GM21717 (cell line): ENCODE measurements around the gene EP400.
A peak's percentile ranks its signal among the peaks of the same experiment; 100 is the strongest.
"Not testable (repeated sequence)": the region's sequence is repeated elsewhere in the genome, so short reads cannot be mapped to it uniquely, and the experiment has no call there.

Experiments
- ATAC-seq: cut with Tn5 transposase; IDR thresholded peaks from one replicate; pipeline ENCODE4 v1.9.1; 2021; ENCODE audit warnings: mild to moderate bottlenecking, moderate library complexity; ENCODE audit not compliant: unreplicated experiment

The EP400 gene

DNA sequence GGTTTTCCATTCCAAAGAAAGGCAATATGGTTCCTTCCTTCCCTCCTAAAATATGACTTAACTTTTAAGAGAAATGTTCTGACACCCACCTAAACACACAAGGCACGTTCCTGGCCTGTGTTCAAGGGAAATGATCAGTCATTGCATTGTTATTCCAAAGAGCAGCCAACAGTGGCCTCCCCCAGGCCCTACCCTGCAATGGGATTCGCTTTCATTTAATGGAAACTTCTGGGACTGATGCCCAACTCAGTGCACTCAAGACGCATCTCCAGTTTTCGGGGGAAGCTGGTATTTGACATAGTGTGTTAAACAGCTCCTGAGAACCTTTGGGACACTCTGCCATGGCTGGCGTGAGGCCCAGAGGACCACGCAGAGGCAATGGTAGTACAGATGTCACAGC is 128.4 kb downstream of the EP400 start:
- ATAC-seq, result no peak

DNA sequence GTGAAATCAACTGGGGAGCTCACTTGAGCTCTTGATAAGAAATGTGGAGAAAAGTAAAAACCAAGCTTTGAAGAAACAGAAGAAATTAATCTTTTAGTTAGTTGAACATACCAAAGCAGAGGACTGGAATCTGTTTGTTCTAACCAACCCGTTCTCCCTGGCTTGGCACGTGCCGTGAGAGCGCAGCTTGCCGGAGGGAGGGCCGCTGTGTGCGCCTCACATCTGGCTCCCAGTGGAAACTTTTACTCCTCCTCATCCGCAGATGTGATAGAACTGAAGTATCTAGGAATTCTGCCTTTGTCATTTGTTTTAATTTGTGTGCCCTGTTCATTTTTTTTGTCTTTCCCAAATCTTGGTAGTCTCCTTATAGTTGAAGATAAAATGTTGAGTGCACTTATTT is 129.5 kb downstream of the EP400 start:
- no peak for ATAC-seq

DNA sequence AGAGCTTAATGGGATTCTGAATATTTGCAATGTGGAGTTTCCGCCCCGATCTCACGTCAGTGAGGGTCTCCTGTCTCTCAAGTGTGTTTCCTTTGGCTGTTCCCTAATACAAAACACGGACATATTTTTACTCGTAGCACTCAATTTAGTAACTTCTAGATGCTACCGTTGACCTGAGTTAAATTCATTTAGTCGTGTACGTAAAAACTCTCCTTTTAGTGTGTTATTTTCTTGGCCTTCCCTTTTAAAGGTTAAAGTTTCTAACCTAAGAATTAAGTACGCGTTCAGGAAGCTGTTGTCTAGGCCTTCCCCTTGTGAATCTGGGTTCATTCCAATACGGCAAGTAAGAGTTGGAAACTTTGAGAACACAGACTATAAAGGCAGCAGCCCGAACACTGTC is 130.0 kb downstream of the EP400 start:
- ATAC-seq, result no peak

DNA sequence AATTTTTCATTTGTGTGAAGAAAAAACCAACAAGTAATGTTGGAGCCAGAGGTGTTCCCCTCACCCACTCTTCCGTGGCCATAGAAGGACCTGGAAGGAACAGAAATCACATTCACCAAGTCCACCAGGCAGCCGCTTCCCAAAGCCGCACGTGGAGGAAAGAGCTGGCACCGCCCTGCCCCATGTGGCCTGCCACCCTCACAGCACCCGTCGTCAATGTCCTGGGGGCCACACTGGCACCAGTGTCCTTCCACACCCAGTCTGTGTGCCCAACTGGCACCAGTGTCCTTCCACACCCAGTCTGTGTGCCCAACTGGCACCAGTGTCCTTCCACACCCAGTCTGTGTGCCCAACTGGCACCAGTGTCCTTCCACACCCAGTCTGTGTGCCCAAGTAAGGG is 130.8 kb downstream of the EP400 start:
- not testable (repeated sequence) for ATAC-seq

DNA sequence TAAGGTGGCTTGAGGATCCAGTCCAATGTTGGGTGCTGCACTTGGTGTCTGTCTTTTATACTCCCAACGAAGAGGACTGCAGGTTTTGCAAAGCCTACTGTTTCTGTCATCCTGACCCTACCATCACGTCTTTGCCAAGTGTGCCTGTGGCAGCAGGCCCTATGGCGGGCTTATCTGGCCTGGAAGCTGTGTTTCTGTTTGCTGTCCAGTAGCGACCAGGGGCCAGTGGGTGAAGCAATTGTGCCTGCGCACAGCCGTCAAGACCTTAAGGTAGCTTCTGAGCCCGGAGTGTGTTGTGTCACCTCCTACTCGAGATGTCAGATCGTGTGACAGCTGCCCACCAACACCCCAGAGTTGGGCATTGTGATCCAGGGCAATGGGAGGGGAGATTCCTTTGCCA is 131.7 kb downstream of the EP400 start:
- ATAC-seq, result no peak

DNA sequence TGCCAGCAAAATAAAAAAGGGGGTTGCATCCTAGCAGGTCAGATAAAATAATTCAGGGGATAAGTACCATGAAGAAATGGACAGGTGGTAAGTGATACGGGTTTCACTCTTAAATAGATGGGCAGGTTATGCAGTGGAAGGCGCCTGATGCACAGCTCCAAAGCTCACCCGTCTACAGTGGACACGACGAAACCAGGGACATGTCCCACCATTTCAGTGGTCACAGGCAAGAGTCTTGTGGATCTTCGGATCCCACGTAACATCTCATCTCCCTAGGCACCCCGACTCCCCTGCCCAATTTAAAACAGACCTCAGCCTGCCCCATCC is 133.8 kb downstream of the EP400 start:
- no peak for ATAC-seq

DNA sequence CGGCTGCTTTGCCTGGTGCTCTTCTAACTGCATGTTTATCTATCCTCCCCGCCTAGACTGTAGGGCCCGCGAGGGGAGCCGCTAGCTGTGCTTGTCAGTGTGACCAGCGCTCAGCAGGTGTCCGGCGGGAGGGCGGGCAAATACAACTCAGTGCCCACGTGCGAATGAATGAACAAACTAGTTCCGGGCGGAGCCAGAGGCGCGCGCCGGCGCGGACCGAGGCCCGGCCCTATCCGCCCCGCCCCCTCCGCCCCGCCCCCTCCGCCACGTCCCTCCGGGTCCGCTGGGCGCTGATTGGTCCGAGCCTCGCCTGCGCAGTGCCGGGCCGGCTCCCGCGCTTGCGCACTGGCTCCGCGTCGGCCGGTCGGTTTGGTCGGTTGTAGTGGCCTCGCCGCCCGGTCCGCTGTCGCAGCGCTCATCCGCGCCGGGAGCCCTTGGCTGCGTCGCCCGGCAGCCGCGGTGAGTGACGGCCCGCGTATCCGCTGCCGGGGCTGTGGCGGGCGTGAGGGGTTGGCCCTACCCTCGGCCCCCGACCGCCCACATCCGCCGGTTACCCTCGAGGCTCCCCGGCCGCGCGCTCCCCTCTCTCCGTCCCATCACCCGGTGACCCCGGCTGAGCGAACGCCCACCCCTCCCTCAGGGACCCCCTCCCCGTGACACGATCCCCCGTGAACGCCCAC is 134.3 kb downstream of the EP400 start:
- ATAC-seq, result peak; percentile 83

DNA sequence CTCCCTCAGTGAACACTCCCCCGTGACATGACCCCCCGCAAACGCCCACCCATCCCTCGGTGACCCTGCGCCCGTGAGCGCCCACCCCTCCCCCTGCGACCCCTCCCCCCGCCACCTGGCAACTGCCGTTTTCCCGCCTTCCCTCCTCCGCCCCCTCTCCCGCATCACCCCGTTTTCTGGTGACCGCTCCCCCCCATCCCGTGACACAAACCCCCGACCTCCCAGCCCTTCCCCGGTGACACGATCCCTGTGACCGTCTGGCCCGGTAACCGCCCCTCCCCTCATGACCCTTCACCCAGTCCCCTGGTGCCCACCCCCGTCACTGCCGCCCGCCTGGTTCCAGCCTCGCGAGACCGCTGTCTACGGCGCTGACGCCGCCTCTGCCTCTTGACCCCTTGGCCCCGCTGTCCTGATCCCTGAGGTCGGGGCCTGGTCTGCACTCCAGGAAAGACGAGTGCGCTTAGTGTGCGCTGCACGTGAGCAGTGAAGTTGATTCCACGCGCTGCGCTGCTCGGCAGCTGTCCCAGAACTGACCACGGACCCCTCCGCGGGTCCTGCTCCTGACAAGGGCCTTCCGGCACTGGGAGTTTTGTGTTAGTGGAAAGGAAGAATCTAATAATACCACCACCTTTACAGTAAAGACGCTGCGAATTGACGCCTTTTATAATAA is 135.0 kb downstream of the EP400 start:
- ATAC-seq, result peak; percentile 36

DNA sequence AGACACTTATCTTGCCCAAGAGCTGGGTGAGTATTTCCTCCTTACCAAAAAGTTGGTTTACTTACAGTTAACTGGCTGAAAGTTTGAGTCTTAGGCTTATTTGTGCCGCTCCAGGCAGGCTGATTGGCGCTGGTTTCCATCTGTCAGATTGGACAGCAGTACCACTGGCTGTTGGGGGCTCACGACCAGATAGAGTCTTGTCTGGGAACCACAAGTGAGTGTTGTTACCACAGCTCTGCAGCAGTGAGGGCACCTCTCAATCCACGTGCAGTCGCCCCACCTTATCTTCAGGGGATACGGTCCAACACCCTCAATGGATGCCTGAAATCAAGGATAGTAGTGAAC is 135.5 kb downstream of the EP400 start:
- ATAC-seq, result no peak

DNA sequence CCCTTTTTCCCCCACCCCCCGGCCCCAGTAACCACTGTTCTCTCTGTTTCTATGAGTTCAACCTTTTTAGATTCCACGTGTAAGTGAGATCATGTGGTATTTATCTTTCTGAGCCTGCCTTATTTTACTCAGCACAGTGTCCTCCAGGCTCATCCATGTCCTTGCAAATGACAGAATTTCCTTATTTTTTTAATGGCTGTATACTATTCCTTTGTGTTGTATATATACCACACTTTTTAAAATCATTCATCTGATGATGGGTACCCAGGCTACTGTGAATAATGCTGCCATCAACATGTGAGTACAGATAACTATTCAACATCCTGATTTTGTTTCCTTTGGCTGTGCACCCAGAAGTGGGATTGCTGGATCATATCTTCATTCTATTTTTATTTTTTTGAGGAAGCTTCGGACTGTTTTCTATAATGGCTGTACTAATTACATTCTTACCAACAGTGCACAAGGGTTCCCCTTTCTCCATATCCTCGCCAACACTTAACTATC is 139.7 kb downstream of the EP400 start:
- ATAC-seq, result no peak

DNA sequence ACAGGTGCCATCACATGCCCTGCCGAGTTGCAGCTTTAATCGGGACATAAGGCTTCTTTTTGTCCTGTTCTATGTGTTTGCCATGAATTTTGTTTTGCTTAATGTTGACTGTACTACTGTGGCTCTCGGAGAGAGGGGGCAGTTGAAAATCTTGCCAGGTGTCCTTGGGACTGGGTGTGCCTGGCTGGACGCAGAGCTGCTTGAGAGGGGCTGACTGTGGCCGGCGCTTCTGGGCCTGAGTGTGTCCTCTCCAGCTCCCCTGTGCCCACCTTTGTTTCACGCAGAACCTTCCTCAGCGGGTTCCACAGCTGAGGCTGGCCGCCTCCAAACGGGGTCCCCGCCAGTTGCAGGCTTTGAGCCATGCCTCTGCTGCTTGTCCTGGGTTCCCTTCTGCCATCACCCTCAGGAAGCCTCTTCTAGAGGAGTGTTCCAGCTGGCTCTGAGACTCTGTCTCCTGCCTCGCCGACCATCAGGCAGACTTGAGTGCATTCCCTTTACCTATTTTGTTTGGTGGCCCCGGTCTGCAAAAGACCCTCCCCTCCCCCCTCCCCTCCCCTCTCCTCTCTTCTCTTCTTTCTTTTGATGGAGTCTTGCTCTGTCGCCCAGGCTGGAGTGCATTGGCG is 144.6 kb downstream of the EP400 start:
- no peak for ATAC-seq

DNA sequence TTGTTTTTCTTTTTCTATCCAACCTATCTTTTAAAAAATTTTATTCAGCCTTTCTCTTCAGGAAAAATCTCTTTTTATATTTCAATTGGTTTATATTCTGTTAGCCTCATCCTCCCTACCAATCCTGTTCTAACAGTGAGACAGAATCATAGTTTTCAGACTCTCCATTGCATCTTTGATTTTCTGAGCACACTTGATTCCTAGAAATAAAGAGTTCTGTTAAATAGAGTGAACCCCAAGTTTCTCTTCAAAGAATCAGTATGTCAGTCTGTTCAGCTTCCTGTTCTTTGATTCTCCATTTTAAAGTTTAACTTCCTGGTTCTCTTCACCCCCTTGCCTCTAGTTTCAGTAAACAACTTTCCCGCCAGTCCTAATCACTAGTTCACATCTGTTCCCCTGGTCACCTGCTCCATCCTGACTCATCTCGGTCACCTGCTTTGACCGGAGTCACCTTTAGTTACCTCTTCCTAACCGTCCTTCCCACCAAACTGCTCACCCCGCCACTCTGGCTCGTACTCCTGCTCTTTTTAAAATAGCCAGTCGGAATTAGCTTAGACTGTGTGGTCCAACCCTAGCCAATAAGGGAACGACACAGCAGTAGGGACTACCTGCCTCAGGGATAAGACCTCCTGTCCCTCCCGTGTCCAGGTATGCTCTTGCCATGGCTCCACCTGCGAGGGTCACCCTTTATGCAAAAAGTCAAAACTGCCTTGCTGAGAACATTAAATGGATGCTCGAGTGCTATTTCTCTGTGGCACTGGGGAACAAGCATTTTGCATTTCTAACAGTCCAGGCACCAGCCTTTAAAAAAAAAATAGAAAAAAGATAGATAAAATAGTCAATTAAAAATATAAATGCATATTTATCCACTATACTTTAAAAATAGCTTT is 146.0 kb downstream of the EP400 start:
- ATAC-seq, result no peak

DNA sequence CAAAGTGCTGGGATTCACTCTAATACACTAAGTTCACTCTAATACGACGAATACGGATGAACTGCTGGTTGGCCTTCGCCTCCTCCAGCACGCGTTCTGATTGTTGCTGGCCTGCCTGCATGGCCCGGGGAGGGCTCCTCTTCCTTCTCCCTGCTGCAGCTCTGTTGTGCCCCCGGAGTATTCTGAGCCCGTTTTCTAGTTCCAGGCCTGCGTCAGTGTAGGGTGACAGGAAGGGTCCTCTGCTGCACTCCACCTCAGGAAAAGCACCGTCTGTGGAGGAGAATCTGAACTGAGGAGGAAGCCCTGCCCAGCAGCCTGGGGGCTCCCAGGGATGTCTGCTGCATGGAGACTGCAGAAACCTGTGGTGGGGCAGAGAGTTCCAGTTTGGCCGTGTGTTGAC is 150.0 kb downstream of the EP400 start:
- ATAC-seq, result no peak

DNA sequence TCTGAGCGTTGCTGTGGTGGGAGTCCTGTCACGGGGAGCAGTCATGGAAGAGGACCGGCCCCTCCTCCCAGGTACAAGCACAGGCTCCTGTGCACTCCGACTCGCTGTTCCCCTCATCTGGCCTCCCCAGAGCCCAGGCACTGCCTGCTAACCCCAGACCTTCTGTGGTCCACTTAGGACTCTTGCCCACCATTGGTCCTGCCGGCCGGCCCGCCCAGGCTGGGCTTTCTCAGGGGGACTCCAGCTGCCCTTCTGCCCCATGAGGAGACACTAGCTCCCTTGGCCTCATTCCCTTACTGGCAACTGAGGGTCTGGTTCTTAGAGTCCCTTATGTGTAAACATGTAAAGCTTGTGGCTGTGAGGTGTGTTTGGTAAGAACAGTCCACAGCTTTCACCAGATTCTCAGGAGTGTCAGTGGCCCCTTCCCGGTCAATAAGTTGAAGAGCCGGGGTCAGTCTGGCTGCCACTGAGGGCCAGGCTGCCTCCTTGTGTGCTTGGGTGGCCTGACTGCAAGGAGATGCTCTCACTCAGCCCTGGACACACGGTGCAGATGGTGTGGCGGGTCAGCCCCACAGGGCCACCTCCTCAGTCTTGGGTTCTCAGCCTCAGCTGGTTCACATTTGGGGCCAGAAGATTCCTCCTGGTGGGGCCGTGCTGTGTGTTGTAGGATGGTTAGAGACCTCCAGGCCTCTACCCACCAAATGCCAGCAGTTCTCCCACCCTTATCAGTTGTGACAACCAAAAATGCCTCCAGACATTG is 150.7 kb downstream of the EP400 start:
- no peak for ATAC-seq

DNA sequence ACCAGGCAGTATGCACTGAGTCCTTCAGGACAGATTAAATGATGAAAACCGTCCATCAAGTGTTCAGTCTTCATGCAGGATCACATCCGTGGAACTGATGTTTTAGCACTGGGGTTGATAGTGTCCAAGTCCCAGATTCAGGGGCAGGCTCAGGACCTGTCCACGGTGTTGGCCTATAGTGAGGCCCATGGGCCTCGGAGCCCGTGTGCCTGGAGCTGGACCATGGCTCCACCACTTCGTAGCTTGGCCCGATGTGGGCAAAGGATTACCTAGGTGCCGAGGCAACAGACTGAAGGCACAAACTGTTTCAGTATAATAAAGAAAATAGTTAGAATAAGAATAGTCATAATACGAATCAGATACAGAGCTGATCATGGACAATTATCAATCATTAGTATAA is 152.6 kb downstream of the EP400 start:
- no peak for ATAC-seq

DNA sequence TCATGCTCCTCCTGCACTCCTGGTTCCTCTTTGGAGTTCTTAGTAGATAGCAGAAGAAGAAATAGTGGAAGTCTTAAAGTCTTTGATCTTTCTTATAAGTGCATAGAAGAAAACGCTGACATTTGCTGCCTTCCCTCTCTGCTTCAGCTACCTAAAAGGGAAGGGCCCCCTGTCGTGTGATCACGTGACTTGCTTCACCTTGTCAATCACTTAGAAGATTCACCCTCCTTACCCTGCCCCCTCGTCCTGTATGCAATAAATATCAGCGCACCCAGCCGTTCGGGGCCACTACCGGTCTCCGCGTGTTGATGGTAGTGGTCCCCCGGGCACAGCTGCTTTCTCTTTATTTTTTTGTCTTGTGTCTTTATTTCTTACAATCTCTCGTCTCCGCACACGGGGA is 153.3 kb downstream of the EP400 start:
- ATAC-seq, result not testable (repeated sequence)

DNA sequence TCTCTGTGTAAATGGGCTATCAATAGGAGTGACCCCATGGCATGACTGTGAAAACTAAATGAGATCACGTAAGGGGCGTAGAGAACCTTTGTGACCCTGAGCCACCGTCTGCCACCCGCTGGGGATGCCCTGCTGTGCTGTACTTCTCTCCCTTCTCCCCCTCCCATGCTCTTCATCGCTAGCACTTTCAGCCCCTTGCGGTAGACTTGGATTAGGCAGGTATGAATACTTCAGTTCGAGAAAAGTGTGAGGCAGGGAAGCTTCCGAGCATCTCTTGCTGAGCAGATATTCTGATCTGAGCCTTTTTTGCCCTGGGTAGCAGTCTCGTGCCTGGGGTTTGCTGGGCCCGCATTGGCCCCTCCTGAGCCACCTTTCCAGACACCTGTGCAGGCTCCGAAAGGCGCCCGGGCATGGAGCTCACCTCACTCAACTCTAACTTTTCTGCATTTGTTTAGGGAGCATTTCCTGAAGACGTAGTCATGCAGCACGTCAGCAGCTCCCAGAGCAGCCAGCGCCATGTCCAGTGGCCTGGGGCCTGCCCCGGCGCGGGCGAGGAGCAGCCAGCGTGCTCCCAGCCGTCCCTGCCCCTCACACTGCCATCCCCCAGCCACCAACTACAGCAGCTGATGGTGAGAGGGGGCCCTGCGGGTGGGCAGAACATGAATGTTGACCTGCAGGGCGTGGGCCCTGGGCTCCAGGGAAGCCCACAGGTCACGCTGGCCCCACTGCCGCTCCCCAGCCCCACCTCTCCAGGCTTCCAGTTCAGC is 154.0 kb downstream of the EP400 start:
- ATAC-seq, result no peak

DNA sequence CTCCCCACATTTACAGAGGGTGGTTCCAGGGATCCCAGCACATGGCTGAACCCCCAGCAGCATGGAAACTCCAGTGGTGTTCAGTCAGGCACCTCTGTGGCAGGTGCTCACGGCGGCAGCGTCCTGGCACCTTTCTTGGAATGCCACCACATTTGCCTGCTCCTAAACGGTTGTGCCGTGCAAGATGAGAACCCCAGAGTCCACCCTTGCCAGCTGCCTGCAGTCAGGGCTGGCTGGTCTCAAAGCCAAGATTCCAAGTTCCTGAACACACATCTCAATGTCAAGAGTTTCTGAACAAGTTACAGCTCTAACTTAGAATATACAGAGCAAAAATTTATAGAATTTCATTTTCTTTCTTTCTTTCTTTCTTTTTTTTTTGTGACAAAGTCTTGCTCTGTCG is 155.7 kb downstream of the EP400 start:
- ATAC-seq, result no peak

DNA sequence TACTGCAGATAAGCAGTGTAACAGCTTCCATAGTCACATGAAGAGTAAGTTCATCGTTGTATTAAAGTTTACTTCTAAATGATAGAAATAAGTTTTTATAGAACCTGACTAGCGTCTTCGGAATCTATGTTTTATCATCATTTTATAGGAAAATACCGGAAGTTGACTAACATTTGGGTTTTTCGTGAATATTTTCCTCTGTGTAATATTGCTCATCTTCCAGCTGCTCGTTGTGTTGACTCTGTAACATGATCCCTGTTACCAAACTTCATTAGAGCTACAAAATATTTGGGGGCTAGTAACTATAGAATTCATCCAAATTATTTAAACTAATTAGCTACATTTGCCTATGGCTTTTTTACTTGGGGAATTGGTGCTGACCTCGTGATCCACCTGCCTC is 157.2 kb downstream of the EP400 start:
- ATAC-seq, result no peak

DNA sequence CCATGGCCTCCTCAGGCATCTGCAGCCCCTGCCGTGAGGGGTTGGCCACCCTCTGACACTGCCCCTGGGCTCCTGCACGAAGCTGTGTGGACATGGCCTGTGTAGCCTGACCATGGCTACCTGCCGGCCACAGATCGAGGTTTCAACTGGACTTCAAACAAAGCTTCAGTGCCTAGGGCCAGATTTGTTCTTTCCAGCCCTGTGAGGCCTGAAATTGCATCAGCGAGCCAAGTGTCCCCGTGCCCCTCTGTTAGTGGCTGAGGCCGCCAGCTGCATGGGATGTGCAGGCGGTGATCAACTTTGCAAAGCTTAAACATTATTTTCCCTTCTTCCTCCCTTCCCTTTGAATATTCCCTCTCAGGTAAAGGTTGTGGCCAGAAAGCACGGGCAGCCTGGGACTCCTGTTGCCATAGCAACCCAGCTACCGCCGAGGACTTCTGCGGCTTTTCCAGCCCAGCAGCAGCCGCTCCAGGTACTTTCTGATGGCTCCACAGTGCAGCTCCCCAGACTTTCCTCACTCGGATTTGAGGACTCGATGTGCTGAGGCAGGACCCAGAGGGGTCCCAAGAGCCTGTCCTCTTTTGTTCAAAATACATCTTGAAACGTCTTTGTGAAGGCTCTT is 158.6 kb downstream of the EP400 start:
- ATAC-seq, result no peak
